ENCODE measurements around the gene MC3R. TPM values are rescaled to one million over a fixed set of nuclear protein-coding genes. Genes with fewer than 3 reads are reported as not detected.

MC3R gene
- total RNA-seq, 2 experiments from 2014 or later, result not detected

- Mint-ChIP-seq H3K9me3 (ENCODE audit: low read depth) (no peaks in the 10 kb centered on the region), H3K4me3 (no peak overlapping the region), H3K4me1 (no peaks in the 10 kb centered on the region), H3K27ac (no peak overlapping the region), H3K27me3 (no peaks in the 10 kb centered on the region), H3K36me3 (no peaks in the 10 kb centered on the region)
- CTCF ChIA-PET, result no interaction called here
- ATAC-seq (no peak), DNase-seq (no peak)
Observed at GRCh38 chr20:56274156-56274555, 25.6 kb downstream of the MC3R start.

DNA sequence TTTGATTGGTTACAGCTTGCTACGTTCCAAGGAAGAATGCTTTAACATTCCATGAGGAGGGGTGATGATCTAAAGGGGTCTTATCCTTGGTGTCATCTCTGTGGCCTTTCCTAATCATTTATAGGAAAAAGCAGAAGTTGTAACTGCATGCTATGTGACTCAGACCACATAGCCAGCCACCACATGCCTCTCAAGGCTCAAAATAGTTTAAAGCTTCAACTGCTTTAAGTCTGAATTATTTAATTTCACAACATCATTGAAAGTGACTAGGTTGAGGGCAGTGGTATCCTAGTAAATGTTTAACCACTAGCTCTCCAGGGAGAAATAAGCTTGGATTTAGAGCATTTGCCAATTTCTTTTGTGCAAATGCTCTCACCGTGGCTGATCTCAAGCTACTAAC, 29.7 kb downstream of the MC3R start:
- Mint-ChIP-seq H3K36me3 (no peaks in the 10 kb centered on the region), H3K27ac (no peak overlapping the region), H3K4me1 (no peaks in the 10 kb centered on the region), H3K4me3 (no peak overlapping the region), H3K9me3 (ENCODE audit: low read depth) (no peaks in the 10 kb centered on the region), H3K27me3 (no peaks in the 10 kb centered on the region)
- CTCF ChIA-PET, result interaction anchor here (1.0 kb wide), 1 partner anchor 20 kb away, joined by 3 read pairs; no protein-coding TSS in a partner anchor
- DNase-seq (no peak), ATAC-seq (no peak)

- no peak overlapping the region for H3K27ac Mint-ChIP-seq
- H3K36me3 Mint-ChIP-seq, result no peaks in the 10 kb centered on the region
- no peaks in the 10 kb centered on the region for H3K27me3 Mint-ChIP-seq
- no peak for ATAC-seq
- DNase-seq, result no peak
- H3K4me1 Mint-ChIP-seq, result no peaks in the 10 kb centered on the region
- CTCF ChIA-PET, result no interaction called here
- no peaks in the 10 kb centered on the region for H3K9me3 Mint-ChIP-seq (ENCODE audit: low read depth)
- H3K4me3 Mint-ChIP-seq, result no peak overlapping the region
Observed at GRCh38 chr20:56285496-56285895, 37.0 kb downstream of the MC3R start.

GRCh38 chr20:56289652-56290051, 41.1 kb downstream of the MC3R start:
- H3K36me3 Mint-ChIP-seq, result no peaks in the 10 kb centered on the region
- no peak for ATAC-seq
- CTCF ChIA-PET, result no interaction called here
- no peak for DNase-seq
- H3K9me3 Mint-ChIP-seq (ENCODE audit: low read depth), result no peaks in the 10 kb centered on the region
- no peaks in the 10 kb centered on the region for H3K27me3 Mint-ChIP-seq
- no peak overlapping the region for H3K4me3 Mint-ChIP-seq
- H3K27ac Mint-ChIP-seq, result no peak overlapping the region
- H3K4me1 Mint-ChIP-seq, result no peaks in the 10 kb centered on the region

GRCh38 chr20:56299362-56299761, 50.8 kb downstream of the MC3R start:
- H3K9me3 Mint-ChIP-seq (ENCODE audit: low read depth), result no peaks in the 10 kb centered on the region
- no peaks in the 10 kb centered on the region for H3K36me3 Mint-ChIP-seq
- CTCF ChIA-PET, result no interaction called here
- H3K27me3 Mint-ChIP-seq, result peaks cover 4% of the 10 kb centered on the region
- no peak for DNase-seq
- ATAC-seq, result no peak
- H3K4me1 Mint-ChIP-seq, result no peaks in the 10 kb centered on the region
- H3K27ac Mint-ChIP-seq, result no peak overlapping the region
- H3K4me3 Mint-ChIP-seq, result no peak overlapping the region

Other genes with a start within 250 kb of the MC3R start
- not detected for gene CBLN4, start 243.2 kb upstream of the MC3R start, total RNA-seq
- gene FAM210B, start 110.2 kb downstream of the MC3R start, total RNA-seq, result 1 to 10 TPM; 2.4 to 3.5 TPM
- 100 to 1,000 TPM; 107 to 123 TPM for gene AURKA, start 143.5 kb downstream of the MC3R start, total RNA-seq
- 10 to 100 TPM; 60.0 to 82.4 TPM for gene CSTF1, start 143.9 kb downstream of the MC3R start, total RNA-seq
- gene CASS4, start 163.5 kb downstream of the MC3R start, total RNA-seq, result 10 to 100 TPM; 10.9 to 21.8 TPM
- gene RTF2, start 219.9 kb downstream of the MC3R start, total RNA-seq, result 100 to 1,000 TPM; 112 to 127 TPM

All from activated CD8-positive, alpha-beta memory T cell treated with anti-CD3 and anti-CD28 coated beads, Interleukin-2, amount 10 ng/mL, durations not matched to agents 7 days and 5 days (primary cell).